CD4-positive, alpha-beta T cell treated with Interleukin-6 for 4 hours (primary cell): Measurements from ENCODE around the gene RIMOC1.
A peak's percentile ranks its signal among the peaks of the same experiment; 100 is the strongest.
"Not testable (repeated sequence)": the region's sequence is repeated elsewhere in the genome, so short reads cannot be mapped to it uniquely, and the experiment has no call there.

Experiments
- DNase-seq: peaks from one replicate; pipeline ENCODE4 v3.0.0-alpha.2; 2020; ENCODE audit warnings: mixed read lengths

Gene RIMOC1

DNA sequence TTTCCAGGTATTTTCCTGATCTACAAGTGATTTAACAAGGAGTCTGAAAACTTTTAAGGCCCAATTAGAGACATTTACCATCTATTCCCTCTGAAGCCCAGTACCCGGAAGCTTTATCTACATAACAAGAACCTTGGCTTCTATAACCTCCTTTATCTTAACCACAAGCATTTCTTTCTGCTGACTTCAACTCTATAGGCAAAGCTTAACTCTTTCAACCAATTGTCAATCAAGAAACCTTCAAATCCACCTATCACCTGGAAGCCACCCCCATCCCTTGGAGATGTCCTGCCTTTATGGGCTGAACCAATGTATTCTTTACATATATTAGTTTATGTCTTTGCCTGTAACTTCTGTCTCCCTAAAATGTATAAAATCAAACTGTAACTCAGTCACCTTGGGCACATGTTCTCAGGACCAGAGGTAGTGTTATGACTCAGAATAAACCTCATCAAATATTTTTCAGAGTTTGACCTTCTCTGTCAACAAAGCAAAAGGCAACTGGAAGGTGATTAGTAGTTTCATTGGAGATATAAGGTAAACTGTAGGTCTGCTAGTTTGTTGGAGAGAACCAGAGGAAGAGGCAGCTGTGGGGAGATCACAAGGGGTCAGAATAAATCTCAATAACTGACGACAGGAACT is 13.0 kb upstream of the RIMOC1 start:
- no peak for DNase-seq

- no peak for DNase-seq
Observed at GRCh38 chr5:41892031-41892430, 12.1 kb upstream of the RIMOC1 start.

DNA sequence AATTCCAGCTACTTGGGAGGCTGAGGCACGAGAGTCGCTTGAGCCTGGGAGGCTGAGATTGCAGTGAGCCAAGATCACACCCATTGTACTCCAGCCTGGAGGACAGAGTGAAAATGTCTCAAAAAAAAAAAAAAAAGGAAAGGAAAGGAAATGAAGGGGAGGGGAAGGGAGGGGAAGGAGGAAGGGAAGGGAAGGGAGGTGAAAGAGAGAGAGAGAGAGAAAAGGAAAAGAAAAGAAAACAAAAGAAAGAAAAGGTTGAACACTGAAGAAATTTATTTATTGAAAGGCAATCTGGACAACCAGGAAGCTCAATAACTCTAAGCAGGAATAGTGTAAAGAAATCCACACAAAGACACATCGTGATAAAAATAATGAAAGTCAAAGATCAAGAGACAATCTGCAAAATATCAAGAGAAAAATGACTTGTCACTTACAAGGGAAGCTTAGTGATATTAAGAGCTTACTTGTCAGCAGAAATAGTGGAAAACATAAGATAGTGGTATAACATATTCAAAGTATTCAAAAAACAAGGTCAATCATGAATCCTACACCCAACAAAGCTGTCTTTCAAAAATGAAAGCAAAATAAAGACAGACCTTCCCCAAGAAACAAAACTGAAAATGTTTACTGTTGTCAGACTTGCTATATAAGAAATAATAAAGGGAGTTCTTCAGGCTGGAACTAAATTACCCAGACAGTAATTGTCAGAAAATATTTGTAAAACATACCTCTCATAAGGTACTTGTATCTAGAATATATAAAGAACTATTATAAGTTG is 10.9 kb upstream of the RIMOC1 start:
- DNase-seq: no peak

DNA sequence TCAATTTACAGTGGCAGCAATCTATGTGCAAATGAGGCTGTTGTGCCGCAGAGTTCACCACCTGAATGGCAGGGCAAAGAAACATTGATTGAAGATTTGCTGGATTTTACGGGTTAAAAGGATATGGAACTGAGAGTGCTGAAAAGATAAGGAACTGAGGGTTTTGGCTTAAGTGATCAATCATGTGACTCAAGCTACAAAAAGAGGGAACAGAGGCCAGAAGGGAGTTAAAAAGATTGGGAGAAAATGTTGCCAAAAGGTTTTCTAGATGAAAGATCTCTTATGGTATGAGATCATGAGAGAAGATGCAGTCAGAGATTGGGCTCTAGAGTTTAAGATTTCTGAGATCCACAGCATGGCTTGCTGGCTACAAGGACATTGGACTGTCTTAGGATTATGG is 7.9 kb upstream of the RIMOC1 start:
- DNase-seq: no peak

DNA sequence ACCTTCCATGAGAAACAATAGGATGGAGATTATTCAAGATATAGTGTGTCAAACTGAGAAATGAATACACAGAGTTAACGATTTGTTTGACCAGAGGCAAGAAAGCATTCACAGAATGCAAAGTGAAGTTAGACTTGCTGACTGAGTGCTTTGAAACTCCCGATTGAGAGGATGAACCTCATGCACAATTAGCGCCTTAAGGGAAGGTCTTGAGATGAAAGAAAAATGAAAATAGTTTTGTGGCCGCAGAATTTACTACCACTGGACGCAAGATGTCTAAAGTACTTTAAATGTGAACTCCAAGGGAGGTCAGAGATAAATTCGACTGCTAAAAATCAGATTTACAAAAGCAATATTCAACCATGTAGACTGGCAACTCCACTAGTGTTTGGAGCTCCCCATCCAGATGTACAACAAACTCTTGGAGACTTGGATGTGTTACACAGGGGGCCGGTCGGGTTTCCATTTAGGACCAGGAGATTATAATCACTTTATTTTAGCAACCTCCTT is 707 bp upstream of the RIMOC1 start:
- no peak for DNase-seq

GRCh38 chr5:41906151-41906550 is 2.0 kb downstream of the RIMOC1 start:
- no peak for DNase-seq

- no peak for DNase-seq
Observed at GRCh38 chr5:41908374-41909079, 4.4 kb downstream of the RIMOC1 start.

DNA sequence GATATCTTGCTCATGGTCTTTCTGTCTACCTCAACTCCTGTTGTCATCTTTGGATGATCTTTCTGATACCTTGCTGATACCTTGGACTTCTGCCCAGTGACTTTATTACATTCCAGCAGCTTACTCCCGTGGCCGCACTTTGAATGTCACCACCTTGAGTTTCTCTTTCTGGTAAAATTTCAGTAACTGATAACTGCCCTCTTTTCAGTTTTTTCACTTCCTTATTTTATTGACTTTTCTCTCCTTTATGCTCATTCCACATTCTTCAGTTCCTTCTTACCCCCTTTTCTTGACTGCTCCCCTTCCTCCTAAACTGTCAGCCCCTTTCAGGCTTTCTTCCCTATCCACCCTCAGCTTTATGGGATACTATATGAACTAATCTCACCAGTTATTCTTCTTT is 14.0 kb downstream of the RIMOC1 start:
- DNase-seq: no peak

DNA sequence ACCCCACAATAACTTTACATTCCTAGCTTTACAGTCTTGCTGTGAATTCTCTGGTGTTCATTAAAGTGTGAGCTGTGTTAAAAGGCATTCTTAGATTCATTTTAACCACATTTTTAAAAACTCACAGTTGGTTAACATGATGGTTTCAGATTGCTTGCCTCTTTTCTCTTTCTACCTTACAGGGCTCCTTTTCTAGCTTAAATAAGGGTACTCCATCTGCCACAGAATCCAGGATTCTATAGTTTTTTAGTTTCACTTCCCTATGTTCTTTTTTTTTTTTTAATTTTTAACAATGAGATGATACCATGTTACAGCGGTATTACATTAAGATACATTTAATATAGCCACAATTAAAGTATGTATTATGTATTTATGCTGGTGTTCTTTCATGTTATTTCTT is 17.0 kb downstream of the RIMOC1 start:
- DNase-seq: no peak

- DNase-seq: no peak
Observed at GRCh38 chr5:41921874-41922273, 17.7 kb downstream of the RIMOC1 start.

GRCh38 chr5:41924526-41924871 is 20.4 kb downstream of the RIMOC1 start:
- no peak for DNase-seq

- peak; percentile 88 for DNase-seq
Observed at GRCh38 chr5:41924872-41925554, 20.9 kb downstream of the RIMOC1 start, which contains the start of gene FBXO4. TSS of gene FBXO4 (plus strand) at chr5:41925281. CDS start at chr5:41925310, 29 bp downstream.

GRCh38 chr5:41925555-41925951 is 21.4 kb downstream of the RIMOC1 start:
- DNase-seq: peak; percentile 30

DNA sequence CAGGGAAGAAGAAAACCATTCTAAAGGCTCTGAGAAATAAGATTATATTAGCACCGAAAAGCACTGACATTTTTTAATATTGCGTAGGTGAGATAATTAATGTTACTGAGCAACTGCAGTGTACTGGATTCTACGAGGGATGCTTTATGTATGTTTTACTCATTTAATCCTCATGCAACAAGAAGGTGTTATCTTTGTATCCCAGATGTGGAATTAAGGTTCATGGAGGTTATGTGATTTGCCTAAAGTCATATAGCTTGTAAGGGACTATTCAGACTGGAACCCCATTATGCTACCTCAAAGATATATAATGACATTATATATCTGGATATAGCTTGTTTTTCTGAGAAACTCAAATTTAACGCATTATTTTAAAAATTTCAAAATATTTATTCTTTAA is 23.5 kb downstream of the RIMOC1 start:
- DNase-seq: no peak

- DNase-seq: no peak
Observed at GRCh38 chr5:41929035-41929434, 24.9 kb downstream of the RIMOC1 start.

GRCh38 chr5:41932770-41933169 is 28.6 kb downstream of the RIMOC1 start:
- DNase-seq: no peak

DNA sequence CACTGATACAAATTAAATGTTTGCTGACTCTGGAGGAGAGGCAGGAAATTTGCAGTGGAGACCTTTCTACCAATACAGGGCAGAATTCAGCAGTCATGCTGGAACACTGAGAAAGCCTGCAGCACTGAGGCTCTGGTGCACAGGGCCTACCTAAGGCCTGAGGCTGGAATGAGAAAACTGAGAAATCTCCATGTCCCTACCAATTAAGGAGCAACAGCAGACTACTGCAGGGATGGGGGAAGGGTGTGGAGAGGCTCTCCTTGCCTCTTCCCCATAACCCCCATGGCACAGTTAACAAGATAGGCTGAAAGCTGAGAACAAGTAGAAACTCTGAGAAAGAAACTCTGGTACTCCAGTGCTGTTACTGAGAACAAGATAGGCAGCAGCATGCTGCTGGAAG is 31.4 kb downstream of the RIMOC1 start:
- DNase-seq: no peak

DNA sequence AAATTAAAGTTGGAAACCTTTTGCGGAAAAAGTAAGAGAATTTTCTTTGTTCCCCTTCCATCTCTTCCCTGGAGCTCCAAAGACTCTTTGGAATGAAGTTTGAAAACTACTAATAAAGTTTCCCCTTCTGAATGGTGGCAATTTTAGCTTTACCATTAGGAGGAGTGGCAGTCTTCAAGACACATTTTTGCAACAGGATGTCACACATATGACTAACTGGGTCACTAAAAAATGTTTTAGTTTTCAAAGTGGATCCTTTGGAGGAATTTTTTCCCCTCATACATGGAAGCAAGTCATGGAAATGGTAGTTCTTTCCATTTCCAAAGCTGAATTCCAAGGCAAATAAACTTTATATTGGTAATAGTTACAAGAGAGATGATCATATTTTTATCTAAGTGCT is 36.5 kb downstream of the RIMOC1 start:
- no peak for DNase-seq

DNA sequence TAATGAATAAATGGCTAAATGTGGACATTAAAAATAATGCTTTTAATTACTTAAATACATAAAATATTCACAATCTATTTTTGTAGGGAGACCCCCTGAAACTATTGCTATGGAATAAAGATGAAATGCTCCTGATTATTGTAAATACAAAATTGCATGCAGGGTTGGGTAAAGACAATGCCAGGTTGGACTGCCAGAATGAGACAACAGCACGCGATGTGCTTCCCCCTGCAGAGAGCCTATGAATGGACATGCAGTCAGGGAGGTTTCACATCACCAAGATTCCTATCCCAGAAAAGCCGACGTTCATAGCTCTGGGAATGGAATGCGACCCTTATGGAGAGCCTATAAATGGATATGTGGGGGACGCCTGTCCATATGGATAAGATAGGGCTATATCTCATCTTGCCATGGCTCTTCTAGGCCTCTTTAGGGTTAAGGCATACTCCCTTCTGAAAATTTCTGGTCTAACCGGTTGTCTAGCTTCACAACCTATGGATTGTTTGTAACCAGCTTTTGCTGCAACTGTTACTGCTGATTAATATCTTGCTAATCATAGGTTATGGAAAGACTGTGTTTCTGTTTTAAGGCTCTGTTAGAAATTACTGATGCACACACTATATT is 41.3 kb downstream of the RIMOC1 start:
- DNase-seq: not testable (repeated sequence)

GRCh38 chr5:41951224-41951623 is 47.1 kb downstream of the RIMOC1 start:
- DNase-seq: no peak
